K562 (cell line): ENCODE results near the gene JPT2. TPM values are rescaled to one million over a fixed set of nuclear protein-coding genes. Genes with fewer than 3 reads are reported as not detected.

ENCODE experiments used
- ATAC-seq: fragments of 200-7000 bp; cut with Tn5 transposase; 3 replicates; pipeline ENCODE4 v1.9.1; 2020; ENCODE audit warnings: moderate library complexity
- BruUV-seq: library from RNA; stranded (reverse); fragments of 400-500 nt; replicated peaks from 2 replicates; lab custom pipeline; 2021; lab: Mats Ljungman, UMichigan
- CTCF ChIA-PET: fragments of 300-600 bp; formaldehyde crosslinking; extraction: SDS; loops from one replicate; lab custom pipeline; 2021; ENCODE audit warnings: low intra/inter-chr PET ratio; lab: Yijun Ruan, JAX
- POLR2A ChIA-PET: fragments of 300-600, 350-650 bp; sonication (Branson Sonifier 250); formaldehyde crosslinking; extraction: SDS; loops from one replicate; lab custom pipeline; 2021; ENCODE audit warnings: antibody characterized with exemption, inconsistent platforms; lab: Yijun Ruan, JAX
- DNase-seq, 4 experiments: peaks; one replicate each; pipeline versions ENCODE4 v3.0.0 to v3.0.0-alpha.2; 2011 to 2018; ENCODE audit warnings: low spot score in 3 of 4, mixed read lengths in 3 of 4; ENCODE audit errors: extremely low read depth in 1 of 4
- FAIRE-seq: peaks from 2 replicates; lab custom pipeline; 2011; peaks lifted over from hg19 to GRCh38; lab: Jason Lieb, UNC
- H2AFZ ChIP-seq: 2 replicates; pipeline ENCODE4 v1.6.0; 2011; ENCODE audit warnings: low read depth, low read length, control low read depth, inconsistent platforms
- H3K27ac ChIP-seq: fragments of 200-600 bp; 3 replicates; pipeline ENCODE4 v1.8.0; 2011; ENCODE audit warnings: low read depth, mild to moderate bottlenecking, control low read depth, inconsistent platforms, low read length, moderate library complexity, mixed read lengths; ENCODE audit errors: extremely low read depth
- H3K27me3 ChIP-seq, 2 experiments: fragments of 300-600 bp in 1 of 2; 2 replicates in 1 of 2; 3 replicates in 1 of 2; pipeline versions ENCODE4 v1.6.0 to v1.8.0; 2011; ENCODE audit warnings: inconsistent platforms in 2 of 2, low read length in 2 of 2, mild to moderate bottlenecking in 1 of 2, mixed read lengths in 1 of 2, moderate library complexity in 1 of 2; ENCODE audit not compliant: control insufficient read depth in 2 of 2, insufficient read depth in 2 of 2
- H3K36me3 ChIP-seq: fragments of 300-600 bp; 3 replicates; pipeline ENCODE4 v1.8.0; 2011; ENCODE audit warnings: mild to moderate bottlenecking, low read length, inconsistent platforms; ENCODE audit not compliant: control insufficient read depth, insufficient read depth
- H3K4me1 ChIP-seq, 2 experiments: fragments of 200-600 bp in 1 of 2; replicated peaks in 1 of 2; 2 replicates in 1 of 2; 3 replicates in 1 of 2; pipeline versions ENCODE4 v1.5.1 to v1.8.0; 2011; ENCODE audit warnings: inconsistent platforms in 2 of 2, low read length in 2 of 2, mild to moderate bottlenecking in 1 of 2, mixed read lengths in 1 of 2, moderate library complexity in 1 of 2; ENCODE audit not compliant: control insufficient read depth in 2 of 2, insufficient read depth in 2 of 2
- H3K4me2 ChIP-seq: 2 replicates; pipeline ENCODE4 v1.6.1; 2011; ENCODE audit warnings: low read length, control low read depth, inconsistent platforms, mixed read lengths; ENCODE audit not compliant: insufficient read depth
- H3K4me3 ChIP-seq: fragments of 200-600 bp; sonication (generic), shearing (Covaris generic); 2 replicates; pipeline ENCODE4 v1.5.1; 2016; ENCODE audit warnings: control low read depth, inconsistent platforms
- H3K79me2 ChIP-seq: fragments of 200-600 bp; 3 replicates; pipeline ENCODE4 v1.8.0; 2011; ENCODE audit warnings: low read length, inconsistent platforms; ENCODE audit not compliant: control insufficient read depth, insufficient read depth
- H3K9ac ChIP-seq, 2 experiments: 2 replicates each; pipeline versions ENCODE4 v1.6.0 to v1.6.1; 2011; ENCODE audit warnings: low read depth in 2 of 2, low read length in 2 of 2, control low read depth in 1 of 2, inconsistent platforms in 1 of 2, mild to moderate bottlenecking in 1 of 2, mixed read lengths in 1 of 2; ENCODE audit not compliant: insufficient read depth in 1 of 2
- H3K9me1 ChIP-seq: one replicate; pipeline ENCODE4 v1.6.0; 2011; ENCODE audit warnings: inconsistent platforms, mild to moderate bottlenecking, low read length, moderate library complexity; ENCODE audit not compliant: control insufficient read depth, insufficient read depth
- H3K9me3 ChIP-seq: replicated peaks from 2 replicates; pipeline ENCODE4 v1.5.1; 2011; ENCODE audit warnings: low read depth, low read length, inconsistent platforms; ENCODE audit not compliant: control insufficient read depth, insufficient read depth
- H4K20me1 ChIP-seq: replicated peaks from 2 replicates; pipeline ENCODE4 v1.6.1; 2011; ENCODE audit warnings: low read length, inconsistent platforms, mixed read lengths; ENCODE audit not compliant: control insufficient read depth, insufficient read depth
- C11orf30 ChIP-seq: fragments of 450-650 bp; IDR thresholded peaks from 2 replicates; pipeline ENCODE4 v1.6.1; 2016; ENCODE audit warnings: low read depth, mild to moderate bottlenecking
- CCAR2 ChIP-seq: fragments of 200-400 bp; formaldehyde crosslinking; IDR thresholded peaks from 2 replicates; pipeline ENCODE4 v1.6.1; 2017; ENCODE audit warnings: mild to moderate bottlenecking, low read depth, low read length
- CEBPB ChIP-seq: fragments of 450-650 bp; IDR thresholded peaks from 2 replicates; pipeline ENCODE4 v1.6.1; 2016; ENCODE audit warnings: missing genetic modification characterization, missing compliant biosample characterization
- DACH1 ChIP-seq: fragments of 450-650 bp; IDR thresholded peaks from 2 replicates; pipeline ENCODE4 v1.6.1; 2018; ENCODE audit not compliant: partially characterized antibody
- ETV5 ChIP-seq: sonication (generic); formaldehyde crosslinking; IDR thresholded peaks from 2 replicates; pipeline ENCODE4 v1.4.0; 2020; ENCODE audit warnings: low read depth, mild to moderate bottlenecking, missing genetic modification reagents
- EZH2 ChIP-seq: IDR thresholded peaks from 2 replicates; pipeline ENCODE4 v1.6.1; 2012; ENCODE audit warnings: low read depth, mild to moderate bottlenecking, inconsistent platforms, low read length, borderline replicate concordance
- FOXM1 ChIP-seq, 2 experiments: fragments of 450-650 bp in 1 of 2; sonication (generic) in 1 of 2; formaldehyde crosslinking in 1 of 2; IDR thresholded peaks; 2 replicates each; pipeline versions ENCODE4 v1.6.1 to v1.9.0; 2017 to 2022; ENCODE audit warnings: low read depth in 2 of 2, mild to moderate bottlenecking in 2 of 2, missing genetic modification reagents in 1 of 2, moderate library complexity in 1 of 2
- MBD2 ChIP-seq: sonication (generic); IDR thresholded peaks from 2 replicates; pipeline ENCODE4 v1.6.1; 2016; ENCODE audit warnings: low read depth, borderline replicate concordance
- NUFIP1 ChIP-seq: fragments of 450-650 bp; IDR thresholded peaks from 2 replicates; pipeline ENCODE4 v1.6.1; 2018; ENCODE audit not compliant: partially characterized antibody
- SIN3B ChIP-seq: fragments of 450-650 bp; IDR thresholded peaks from 2 replicates; pipeline ENCODE4 v1.6.1; 2017; ENCODE audit warnings: low read depth, mild to moderate bottlenecking, moderate library complexity
- SRSF9 ChIP-seq: fragments of 200-400 bp; formaldehyde crosslinking; IDR thresholded peaks from 2 replicates; pipeline ENCODE4 v1.6.1; 2017; ENCODE audit warnings: low read depth, low read length, borderline replicate concordance
- ZNF133 ChIP-seq: fragments of 250-450 bp; sonication (Bioruptor Pico); IDR thresholded peaks from 2 replicates; pipeline ENCODE4 v1.4.0; 2020; ENCODE audit warnings: mild to moderate bottlenecking
- ZNF212 ChIP-seq: fragments of 450-650 bp; formaldehyde crosslinking; IDR thresholded peaks from 2 replicates; pipeline ENCODE4 v1.4.0; 2020; ENCODE audit warnings: mild to moderate bottlenecking
- ZNF224 ChIP-seq: sonication (generic); formaldehyde crosslinking; IDR thresholded peaks from 2 replicates; pipeline ENCODE4 v1.8.0; 2022; ENCODE audit warnings: mild to moderate bottlenecking, missing genetic modification reagents
- ZNF347 ChIP-seq: fragments of 450-650 bp; formaldehyde crosslinking; IDR thresholded peaks from 2 replicates; pipeline ENCODE4 v1.4.0; 2020; ENCODE audit warnings: low read depth, mild to moderate bottlenecking, moderate library complexity
- ZNF507 ChIP-seq: conservative IDR thresholded peaks from 2 replicates; pipeline ENCODE4 v1.6.1; 2017; ENCODE audit warnings: missing genetic modification characterization, missing compliant biosample characterization
- ZNF589 ChIP-seq: fragments of 200-800 bp; sonication (Bioruptor generic); IDR thresholded peaks from 2 replicates; pipeline ENCODE4 v1.6.1; 2016; ENCODE audit warnings: low read depth, missing genetic modification characterization, missing compliant biosample characterization
- WGBS: fragments of 100-300 bp; shearing (Covaris generic); methylation state at CpG from one replicate; pipeline ENCODE4 v1.1.6; 2016; ENCODE audit warnings: low coverage, mixed read lengths; ENCODE audit not compliant: insufficient coverage; ENCODE audit errors: missing lambda C conversion rate; 5-methylcytosine and 5-hydroxymethylcytosine counted together
- in situ Hi-C: fragments of 300-500 bp; cut with MboI; formaldehyde crosslinking; loops from 4 replicates; pipeline ENCODE4 v1.15.0; 2018; ENCODE audit warnings: inconsistent platforms, mixed read lengths
- intact Hi-C: fragments of 100-400 bp; cut with micrococcal nuclease; formaldehyde crosslinking; loops from 2 replicates; pipeline ENCODE4 v1.14.2; 2022
- polyA plus RNA-seq, 8 experiments: library from polyadenylated mRNA; depleted of rRNA in 4 of 8; stranded (reverse) in 5 of 8; unstranded in 3 of 8; fragments of >200 nt; fragmentation: Nextera tagmentation in 2 of 8; fragmentation: Illumina TruSeq in 1 of 8; extraction: Ambion mirVana in 2 of 8; extraction: Trizol in 1 of 8; gene quantifications; 2 replicates each; pipeline versions ENCODE4 v1.2.1 to v1.2.3, GENCODE V29; 2011 to 2014; ENCODE audit warnings: inconsistent platforms in 1 of 8, missing spikeins in 1 of 8
- total RNA-seq, 7 experiments: library from RNA; depleted of rRNA in 6 of 7; stranded (reverse); fragments of >200 nt in 6 of 7; fragmentation: Illumina TruSeq in 2 of 7; extraction: Trizol in 2 of 7; gene quantifications; 2 replicates each; pipeline versions ENCODE4 v1.2.1 to v1.2.3, GENCODE V29; 2011 to 2021; ENCODE audit warnings: low replicate concordance in 1 of 7
- TF ChIP-seq, protein P1 (sequence below): IDR thresholded peaks from 3 replicates; pipeline ENCODE4 v1.6.1; 2011; ENCODE audit warnings: borderline replicate concordance, mild to moderate bottlenecking; ENCODE audit not compliant: insufficient read length, insufficient read depth
- TF ChIP-seq, protein P2 (sequence below): IDR thresholded peaks from 2 replicates; pipeline ENCODE4 v1.6.1; 2011; ENCODE audit not compliant: insufficient read length; ENCODE audit errors: extremely low read depth

The JPT2 gene
- total and polyA plus RNA-seq, 9 of the 15 experiments (the other 6 are each of a cell fraction or from before 2014, with no cell fraction given), result 25.5 to 133 (median 106) TPM

- TF ChIP-seq, protein P1, sequence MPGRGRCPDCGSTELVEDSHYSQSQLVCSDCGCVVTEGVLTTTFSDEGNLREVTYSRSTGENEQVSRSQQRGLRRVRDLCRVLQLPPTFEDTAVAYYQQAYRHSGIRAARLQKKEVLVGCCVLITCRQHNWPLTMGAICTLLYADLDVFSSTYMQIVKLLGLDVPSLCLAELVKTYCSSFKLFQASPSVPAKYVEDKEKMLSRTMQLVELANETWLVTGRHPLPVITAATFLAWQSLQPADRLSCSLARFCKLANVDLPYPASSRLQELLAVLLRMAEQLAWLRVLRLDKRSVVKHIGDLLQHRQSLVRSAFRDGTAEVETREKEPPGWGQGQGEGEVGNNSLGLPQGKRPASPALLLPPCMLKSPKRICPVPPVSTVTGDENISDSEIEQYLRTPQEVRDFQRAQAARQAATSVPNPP, result no peak
- no peak for TF ChIP-seq MBD2
- TF ChIP-seq CEBPB (tag), result no peak
- no peak for TF ChIP-seq ZNF589 (CRISPR knock-in tag)
- no peak for TF ChIP-seq ZNF212 (CRISPR knock-in tag)
These were observed 9.6 kb downstream of the JPT2 start (continued) for GRCh38 chr16:1687427-1688316.

DNA sequence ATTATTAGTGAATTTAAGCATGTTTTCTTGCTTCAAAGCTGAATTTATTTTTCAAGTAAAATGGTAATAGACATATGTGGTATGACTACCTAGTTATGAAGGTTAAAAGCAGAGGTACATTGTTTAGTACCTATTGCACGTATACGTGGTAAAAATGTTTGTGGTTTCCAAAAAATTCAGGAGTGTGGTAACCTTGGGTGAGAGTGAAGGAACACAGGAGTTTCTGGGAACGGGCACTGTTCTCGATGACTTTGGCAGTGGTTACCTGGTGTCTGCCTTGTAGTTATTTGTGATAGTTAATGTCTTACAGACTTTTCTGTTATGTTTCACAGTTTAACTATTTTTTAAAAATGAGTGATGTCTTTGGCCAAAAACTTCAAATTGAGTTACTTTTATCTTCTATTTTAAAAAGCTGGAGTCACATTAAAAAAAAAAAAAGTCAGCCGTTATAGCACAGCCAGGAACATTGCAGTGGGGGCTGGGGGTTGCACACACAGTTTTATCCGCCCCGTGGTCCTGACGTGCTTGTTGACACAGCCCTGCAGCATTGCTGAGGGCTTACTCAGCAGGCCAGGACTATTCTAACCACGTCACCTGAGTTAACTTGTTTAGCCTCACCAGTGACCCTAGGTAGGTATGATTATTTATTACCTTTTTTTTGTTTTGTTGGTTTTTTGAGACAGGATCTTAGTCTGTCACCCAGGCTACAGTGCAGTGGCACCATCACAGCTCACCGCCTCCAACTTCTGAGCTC is 10.9 kb downstream of the JPT2 start:
- in situ Hi-C loops (no loop called here), intact Hi-C loops (no loop called here)
- Histone ChIP-seq H3K79me2 (peaks cover 88% of the 10 kb centered on the region), H2AFZ (no peak overlapping the region), H3K36me3 (peaks cover 95% of the 10 kb centered on the region), H3K4me3 (no peak overlapping the region), H3K9me3 (no peaks in the 10 kb centered on the region), H3K27me3 (no peaks in the 10 kb centered on the region), H3K4me2 (no peak overlapping the region), H3K9ac (no peak overlapping the region), H3K27ac (no peak overlapping the region), H4K20me1 (peaks cover 3% of the 10 kb centered on the region; the same call in 1 of the 2 replicates), H3K9me1 (no peaks in the 10 kb centered on the region), H3K4me1 (peaks cover 0 to 4% of the 10 kb centered on the region in 2 experiments; a peak in 1 of 5 replicates)
- DNase-seq, result no peak
- BruUV-seq, result no TSS peak
- CTCF ChIA-PET, result no interaction called here
- POLR2A ChIA-PET, result interaction anchor here (1.8 kb wide), 1 partner anchor 17 kb away, joined by 6 read pairs; the partner anchor contains the start of gene MAPK8IP3
- WGBS, result 95% methylated on average over 10 of the region's 10 CpGs
- ATAC-seq, result no peak
- FAIRE-seq, result no peak
- TF ChIP-seq FOXM1 (IDR thresholded peaks at IDR 0.05; ENCODE audit: low read depth), result no peak
- no peak for TF ChIP-seq FOXM1 (CRISPR knock-in tag; IDR thresholded peaks at IDR 0.05; ENCODE audit: low read depth)
- no peak for TF ChIP-seq CCAR2
- TF ChIP-seq NUFIP1, result no peak
- TF ChIP-seq SRSF9, result no peak
- TF ChIP-seq ZNF347 (CRISPR knock-in tag), result no peak
- TF ChIP-seq DACH1, result no peak
- no peak for TF ChIP-seq EZH2
- TF ChIP-seq, protein P2, sequence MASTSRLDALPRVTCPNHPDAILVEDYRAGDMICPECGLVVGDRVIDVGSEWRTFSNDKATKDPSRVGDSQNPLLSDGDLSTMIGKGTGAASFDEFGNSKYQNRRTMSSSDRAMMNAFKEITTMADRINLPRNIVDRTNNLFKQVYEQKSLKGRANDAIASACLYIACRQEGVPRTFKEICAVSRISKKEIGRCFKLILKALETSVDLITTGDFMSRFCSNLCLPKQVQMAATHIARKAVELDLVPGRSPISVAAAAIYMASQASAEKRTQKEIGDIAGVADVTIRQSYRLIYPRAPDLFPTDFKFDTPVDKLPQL, result no peak
- TF ChIP-seq ZNF507 (tag), result no peak
- no peak for TF ChIP-seq ZNF133 (CRISPR knock-in tag)
- no peak for TF ChIP-seq C11orf30
- no peak for TF ChIP-seq SIN3B
- no peak for TF ChIP-seq ETV5 (CRISPR knock-in tag)
- TF ChIP-seq ZNF224 (CRISPR knock-in tag), result no peak
